ENCODE measurements around the gene ADRA2C. TPM values are rescaled to one million over a fixed set of nuclear protein-coding genes. Genes with fewer than 3 reads are reported as not detected.

Gene ADRA2C
- polyA plus RNA-seq, 2 of the 4 experiments (the other 2 are of a cell fraction): 1.9 to 4.1 TPM

GRCh38 chr4:3752022-3752421, 14.2 kb upstream of the ADRA2C start:
- Histone ChIP-seq H3K4me3 (no peak overlapping the region), H3K4me2 (no peak overlapping the region), H3K9me3 (peaks cover 3% of the 10 kb centered on the region; the same call in 1 of the 3 replicates), H3K4me1 (no peaks in the 10 kb centered on the region), H3K27ac (no peak overlapping the region)
- 80% methylated on average over 1 of the region's 9 CpGs for WGBS (ENCODE audit: missing lambda C conversion rate)
- FAIRE-seq (no peak), ATAC-seq (no peak), DNase-seq (ENCODE audit: low read depth in 1 of 2, low spot score in 1 of 2) (no peak)
- ChIA-PET POLR2A (no interaction called here), CTCF (interaction anchor here (1.5 kb wide), 1 partner anchor 8 kb away, joined by 3 read pairs; no protein-coding TSS in a partner anchor)
- no peak for TF ChIP-seq SREBF2 (IDR thresholded peaks at IDR 0.05)
- TF ChIP-seq POLR2A (IDR thresholded peaks at IDR 0.05; ENCODE audit: low read length): no peak
- no peak for TF ChIP-seq ELK1 (IDR thresholded peaks at IDR 0.05; ENCODE audit: low read depth, low read length)
- TF ChIP-seq CTCF (IDR thresholded peaks at IDR 0.05): no peak
- no peak for TF ChIP-seq EP300 (IDR thresholded peaks at IDR 0.05)
- TF ChIP-seq BCL3 (IDR thresholded peaks at IDR 0.05): no peak
- TF ChIP-seq E2F6 (IDR thresholded peaks at IDR 0.05; ENCODE audit: borderline replicate concordance, low read depth): no peak
- TF ChIP-seq HES2 (IDR thresholded peaks at IDR 0.05): no peak
- TF ChIP-seq MAZ (IDR thresholded peaks at IDR 0.05; ENCODE audit: borderline replicate concordance, low read depth, low read length): no peak
- no peak for TF ChIP-seq HMGXB4 (CRISPR knock-in tag; IDR thresholded peaks at IDR 0.05; ENCODE audit: borderline replicate concordance)

GRCh38 chr4:3753726-3754412, 12.3 kb upstream of the ADRA2C start:
- no peak for DNase-seq (ENCODE audit: low read depth in 1 of 2, low spot score in 1 of 2)
- Histone ChIP-seq H3K27ac (no peak overlapping the region), H3K4me2 (no peak overlapping the region), H3K9me3 (no peaks in the 10 kb centered on the region), H3K4me3 (no peak overlapping the region), H3K4me1 (no peaks in the 10 kb centered on the region)
- no peak for FAIRE-seq
- WGBS (ENCODE audit: missing lambda C conversion rate): 40% methylated on average over 12 of the region's 19 CpGs
- ChIA-PET POLR2A (no interaction called here), CTCF (interaction anchor here (1.8 kb wide), 1 partner anchor 11 kb away, joined by 10 read pairs; no protein-coding TSS in a partner anchor)
- no peak for ATAC-seq
- no peak for TF ChIP-seq RCOR1 (IDR thresholded peaks at IDR 0.05; ENCODE audit: low read depth, low read length)
- no peak for TF ChIP-seq NR3C1 (IDR thresholded peaks at IDR 0.05)
- TF ChIP-seq NFE2L2 (conservative IDR thresholded peaks at IDR 0.05; ENCODE audit: low read length): no peak
- no peak for TF ChIP-seq USF2 (IDR thresholded peaks at IDR 0.05)
- no peak for TF ChIP-seq SREBF2 (IDR thresholded peaks at IDR 0.05)
- no peak for TF ChIP-seq FOXS1 (CRISPR knock-in tag; IDR thresholded peaks at IDR 0.05)
- TF ChIP-seq CBX2 (IDR thresholded peaks at IDR 0.05; ENCODE audit: borderline replicate concordance, low read depth): no peak
- no peak for TF ChIP-seq MAX (IDR thresholded peaks at IDR 0.05)
- no peak for TF ChIP-seq TP53 (CRISPR knock-in tag; IDR thresholded peaks at IDR 0.05)
- no peak for TF ChIP-seq E2F6 (IDR thresholded peaks at IDR 0.05; ENCODE audit: borderline replicate concordance, low read depth)
- no peak for TF ChIP-seq REST (IDR thresholded peaks at IDR 0.05)
- TF ChIP-seq EHMT2 (IDR thresholded peaks at IDR 0.05; ENCODE audit: low read depth): no peak
- TF ChIP-seq ZC3H11A (IDR thresholded peaks at IDR 0.05): no peak
- TF ChIP-seq ELK1 (IDR thresholded peaks at IDR 0.05; ENCODE audit: low read depth, low read length): no peak
